H1 (cell line): Measurements from ENCODE around the gene GLG1. TPM values are rescaled to one million over a fixed set of nuclear protein-coding genes. Genes with fewer than 3 reads are reported as not detected.

Experiments used
- CTCF ChIA-PET: fragments of 300-600 bp; sonication (Branson Sonifier 250); formaldehyde crosslinking; loops from one replicate; lab custom pipeline; 2021; ENCODE audit not compliant: partially characterized antibody; lab: Charles Lee
- POLR2A ChIA-PET: fragments of 300-600 bp; sonication (Branson Sonifier 250); formaldehyde crosslinking; loops from one replicate; lab custom pipeline; 2021; ENCODE audit warnings: inconsistent platforms; ENCODE audit not compliant: partially characterized antibody; lab: Charles Lee
- DNase-seq, 2 experiments: peaks; one replicate each; pipeline versions ENCODE4 v3.0.0 to v3.0.0-alpha.2; 2010 to 2022; ENCODE audit warnings: low spot score in 2 of 2, low read depth in 1 of 2, mixed read lengths in 1 of 2
- FAIRE-seq: peaks from 2 replicates; lab custom pipeline; 2011; peaks lifted over from hg19 to GRCh38; lab: Jason Lieb, UNC
- H2AFZ ChIP-seq: 2 replicates; pipeline ENCODE4 v1.8.1; 2012; ENCODE audit warnings: low read length, inconsistent platforms
- H2AK5ac ChIP-seq: 2 replicates; pipeline ENCODE4 v1.6.1; 2013; ENCODE audit warnings: low read depth, low read length
- H2BK120ac ChIP-seq: replicated peaks from 2 replicates; pipeline ENCODE3; 2013; ENCODE audit warnings: low read depth, low read length, inconsistent platforms
- H2BK12ac ChIP-seq: 2 replicates; pipeline ENCODE4 v1.6.1; 2013; ENCODE audit warnings: low read depth, low read length
- H2BK15ac ChIP-seq: 2 replicates; pipeline ENCODE4 v1.6.1; 2013; ENCODE audit warnings: low read length
- H2BK20ac ChIP-seq: 2 replicates; pipeline ENCODE4 v1.6.1; 2013; ENCODE audit warnings: low read length
- H2BK5ac ChIP-seq: 2 replicates; pipeline ENCODE4 v1.6.1; 2013; ENCODE audit warnings: low read depth, low read length
- H3K14ac ChIP-seq: 2 replicates; pipeline ENCODE4 v1.6.1; 2013; ENCODE audit warnings: inconsistent platforms; ENCODE audit not compliant: insufficient read length
- H3K18ac ChIP-seq: 2 replicates; pipeline ENCODE4 v1.6.1; 2013; ENCODE audit warnings: low read length; ENCODE audit errors: extremely low read depth
- H3K23ac ChIP-seq: 2 replicates; pipeline ENCODE4 v1.6.1; 2013; ENCODE audit warnings: inconsistent platforms; ENCODE audit not compliant: insufficient read length
- H3K23me2 ChIP-seq: 2 replicates; pipeline ENCODE4 v1.6.1; 2013; ENCODE audit warnings: low read depth, low read length
- H3K27ac ChIP-seq: 2 replicates; pipeline ENCODE4 v1.6.1; 2011; ENCODE audit warnings: low read depth, low read length, inconsistent platforms
- H3K27me3 ChIP-seq, 4 experiments: replicated peaks in 1 of 4; 1 replicate in 1 of 4; 2 replicates in 3 of 4; pipeline versions ENCODE4 v1.6.1 to v1.8.1; 2011 to 2013; ENCODE audit warnings: low read length in 3 of 4, mild to moderate bottlenecking in 3 of 4, inconsistent platforms in 2 of 4, mixed read lengths in 2 of 4, moderate library complexity in 1 of 4; ENCODE audit not compliant: control insufficient read depth in 3 of 4, insufficient read depth in 3 of 4; ENCODE audit errors: extremely low read depth in 1 of 4
- H3K36me3 ChIP-seq, 4 experiments: 2 replicates each; pipeline versions ENCODE4 v1.6.1 to v1.8.1; 2011 to 2013; ENCODE audit warnings: mild to moderate bottlenecking in 4 of 4, low read length in 3 of 4, moderate library complexity in 2 of 4, control low read depth in 1 of 4, inconsistent platforms in 1 of 4; ENCODE audit not compliant: insufficient read depth in 4 of 4, control insufficient read depth in 2 of 4
- H3K4ac ChIP-seq: replicated peaks from 2 replicates; pipeline ENCODE3; 2013; ENCODE audit warnings: low read length, low read depth, mixed read lengths, inconsistent platforms; ENCODE audit not compliant: insufficient read length
- H3K4me1 ChIP-seq, 4 experiments: replicated peaks in 1 of 4; 1 replicate in 1 of 4; 2 replicates in 3 of 4; pipeline versions ENCODE4 v1.6.1 to v1.8.1; 2011 to 2013; ENCODE audit warnings: low read length in 3 of 4, inconsistent platforms in 2 of 4, mixed read lengths in 1 of 4; ENCODE audit not compliant: insufficient read depth in 4 of 4, control insufficient read depth in 3 of 4
- H3K4me2 ChIP-seq, 2 experiments: 2 replicates each; pipeline versions ENCODE4 v1.6.1 to v1.8.1; 2011 to 2013; ENCODE audit warnings: low read depth in 2 of 2, low read length in 2 of 2, control low read depth in 1 of 2, inconsistent platforms in 1 of 2, mild to moderate bottlenecking in 1 of 2; ENCODE audit not compliant: insufficient read depth in 1 of 2
- H3K4me3 ChIP-seq, 4 experiments: fragments of 200-600, 300-600 bp in 1 of 4; sonication (generic), shearing (Covaris generic), sonication (Bioruptor Twin) in 1 of 4; 2 replicates each; pipeline versions ENCODE4 v1.5.1 to v1.8.1; 2011 to 2016; ENCODE audit warnings: low read length in 4 of 4, low read depth in 3 of 4, control low read depth in 2 of 4, inconsistent platforms in 2 of 4, mild to moderate bottlenecking in 2 of 4, mixed read lengths in 1 of 4, moderate library complexity in 1 of 4; ENCODE audit not compliant: insufficient read depth in 2 of 4; ENCODE audit errors: extremely low read depth in 1 of 4
- H3K56ac ChIP-seq: replicated peaks from 2 replicates; pipeline ENCODE3; 2013; ENCODE audit warnings: low read depth, mild to moderate bottlenecking, mixed read lengths, low read length, inconsistent platforms; ENCODE audit not compliant: insufficient read length
- H3K79me1 ChIP-seq: 2 replicates; pipeline ENCODE4 v1.6.1; 2013; ENCODE audit warnings: low read depth, low read length, control low read depth
- H3K79me2 ChIP-seq, 2 experiments: 2 replicates each; pipeline versions ENCODE4 v1.6.1 to v1.8.1; 2012 to 2013; ENCODE audit warnings: low read length in 2 of 2, mild to moderate bottlenecking in 2 of 2, inconsistent platforms in 1 of 2; ENCODE audit not compliant: insufficient read depth in 2 of 2, control insufficient read depth in 1 of 2
- H3K9ac ChIP-seq, 4 experiments: replicated peaks in 1 of 4; 1 replicate in 1 of 4; 2 replicates in 3 of 4; pipeline versions ENCODE4 v1.6.1 to v1.8.1; 2011 to 2013; ENCODE audit warnings: low read depth in 3 of 4, low read length in 3 of 4, control low read depth in 2 of 4, mild to moderate bottlenecking in 2 of 4, moderate library complexity in 2 of 4, inconsistent platforms in 1 of 4; ENCODE audit errors: extremely low read depth in 1 of 4
- H3K9me3 ChIP-seq, 2 experiments: 2 replicates each; pipeline versions ENCODE4 v1.6.1 to v1.8.1; 2012 to 2013; ENCODE audit warnings: mild to moderate bottlenecking in 2 of 2, moderate library complexity in 2 of 2, control low read depth in 1 of 2, inconsistent platforms in 1 of 2, low read depth in 1 of 2, low read length in 1 of 2, mixed read lengths in 1 of 2; ENCODE audit not compliant: insufficient read depth in 2 of 2
- H4K20me1 ChIP-seq, 2 experiments: replicated peaks in 1 of 2; 2 replicates each; pipeline versions ENCODE3 to v1.8.1; 2011 to 2013; ENCODE audit warnings: inconsistent platforms in 2 of 2, low read length in 2 of 2, mild to moderate bottlenecking in 1 of 2; ENCODE audit not compliant: insufficient read depth in 2 of 2, control insufficient read depth in 1 of 2
- H4K5ac ChIP-seq: 2 replicates; pipeline ENCODE4 v1.6.1; 2013; ENCODE audit warnings: low read length, low read depth, mixed read lengths, inconsistent platforms; ENCODE audit not compliant: insufficient read length
- H4K8ac ChIP-seq: 2 replicates; pipeline ENCODE4 v1.8.0; 2013; ENCODE audit warnings: mild to moderate bottlenecking, moderate library complexity, low read length, inconsistent platforms; ENCODE audit not compliant: insufficient read depth; ENCODE audit errors: extremely low read depth
- H4K91ac ChIP-seq: replicated peaks from 2 replicates; pipeline ENCODE3; 2013; ENCODE audit warnings: low read length, mixed read lengths, inconsistent platforms; ENCODE audit not compliant: insufficient read length
- BACH1 ChIP-seq: IDR thresholded peaks from 2 replicates; pipeline ENCODE4 v1.6.1; 2012; ENCODE audit warnings: low read length, improper control_type of control experiment
- BRCA1 ChIP-seq: IDR thresholded peaks from 2 replicates; pipeline ENCODE4 v1.6.1; 2012; ENCODE audit warnings: low read depth, low read length, improper control_type of control experiment
- CBX5 ChIP-seq: fragments of 300-800, 300-1000 bp; sonication (generic); IDR thresholded peaks from 2 replicates; pipeline ENCODE4 v1.7.1; 2016; ENCODE audit warnings: antibody characterized with exemption, low read length, low read depth
- CHD1 ChIP-seq: IDR thresholded peaks from 2 replicates; pipeline ENCODE4 v1.6.1; 2012; ENCODE audit warnings: low read depth, low read length, improper control_type of control experiment
- CREB1 ChIP-seq: IDR thresholded peaks from 2 replicates; pipeline ENCODE4 v1.6.1; 2012; ENCODE audit warnings: inconsistent platforms
- JUN ChIP-seq: IDR thresholded peaks from 2 replicates; pipeline ENCODE4 v1.6.1; 2011; ENCODE audit warnings: low read depth, mild to moderate bottlenecking, improper control_type of control experiment, low read length
- KDM4A ChIP-seq: IDR thresholded peaks from one replicate; pipeline ENCODE4 v1.7.1; 2012; ENCODE audit warnings: low read depth, mild to moderate bottlenecking, moderate library complexity, low read length, inconsistent platforms; ENCODE audit not compliant: severe bottlenecking
- MAFK ChIP-seq: IDR thresholded peaks from 2 replicates; pipeline ENCODE4 v1.6.1; 2012; ENCODE audit warnings: low read depth, mild to moderate bottlenecking, improper control_type of control experiment, low read length
- NRF1 ChIP-seq: IDR thresholded peaks from 2 replicates; pipeline ENCODE4 v1.6.1; 2011; ENCODE audit warnings: mild to moderate bottlenecking, low read depth, low read length, improper control_type of control experiment
- POLR2A ChIP-seq, 2 experiments: IDR thresholded peaks; 1 replicate in 1 of 2; 2 replicates in 1 of 2; pipeline ENCODE4 v1.6.1; 2011; ENCODE audit warnings: low read depth in 2 of 2, low read length in 2 of 2, mild to moderate bottlenecking in 2 of 2; ENCODE audit errors: control extremely low read depth in 1 of 2
- POLR2AphosphoS5 ChIP-seq: IDR thresholded peaks from 2 replicates; pipeline ENCODE4 v1.6.1; 2011; ENCODE audit warnings: low read depth, low read length
- SIRT6 ChIP-seq: IDR thresholded peaks from one replicate; pipeline ENCODE4 v1.7.1; 2012; ENCODE audit warnings: low read length, inconsistent platforms
- SP1 ChIP-seq: IDR thresholded peaks from 2 replicates; pipeline ENCODE4 v1.6.1; 2011; ENCODE audit warnings: low read depth, low read length
- SUZ12 ChIP-seq: fragments of 200-600 bp; sonication (generic); IDR thresholded peaks from 2 replicates; pipeline ENCODE4 v1.6.1; 2012; ENCODE audit warnings: mild to moderate bottlenecking, inconsistent platforms, low read length, moderate library complexity, mixed read lengths
- TAF7 ChIP-seq: optimal IDR thresholded peaks from 2 replicates; pipeline ENCODE3; 2011; ENCODE audit warnings: low read depth, mild to moderate bottlenecking, inconsistent platforms, low read length, moderate library complexity, borderline replicate concordance
- WGBS, 2 experiments: shearing (Covaris generic) in 1 of 2; methylation state at CpG; one replicate each; pipeline versions ENCODE4 v1.1.6 to v1.1.7; 2013 to 2015; ENCODE audit warnings: low lambda C conversion rate in 2 of 2, mixed read lengths in 2 of 2, inconsistent platforms in 1 of 2, low coverage in 1 of 2, missing lambda C conversion rate in 1 of 2; ENCODE audit not compliant: insufficient replicate concordance in 2 of 2, insufficient coverage in 1 of 2, insufficient read length in 1 of 2; ENCODE audit errors: extremely low coverage in 1 of 2, missing lambda C conversion rate in 1 of 2; 5-methylcytosine and 5-hydroxymethylcytosine counted together
- polyA plus RNA-seq, 7 experiments: library from polyadenylated mRNA; depleted of rRNA in 3 of 7; stranded (reverse) in 5 of 7; unstranded in 2 of 7; fragments of >200 nt in 5 of 7; fragments of 200-250 nt in 2 of 7; gene quantifications; 1 replicate in 5 of 7; 2 replicates in 1 of 7; 4 replicates in 1 of 7; pipeline versions ENCODE4 v1.2.1 to v1.2.3, GENCODE V29; 2011 to 2013; ENCODE audit warnings: missing spikeins in 2 of 7, mixed read lengths in 2 of 7
- total RNA-seq: library from RNA; stranded (reverse); fragmentation: NEBNext Ultra II Directional; extraction: Animal tissue kit (Norgen Biotek cat#: 25700); gene quantifications from 2 replicates; pipeline ENCODE4 v1.2.1, GENCODE V29; 2021
- TF ChIP-seq, protein P1 (sequence below): IDR thresholded peaks from 2 replicates; pipeline ENCODE4 v1.6.1; 2012; ENCODE audit warnings: inconsistent platforms

The GLG1 gene
- total and polyA plus RNA-seq, 2 of the 8 experiments (the other 6 are each of a cell fraction or from before 2014, with no cell fraction given): 53.4 to 139 TPM

DNA sequence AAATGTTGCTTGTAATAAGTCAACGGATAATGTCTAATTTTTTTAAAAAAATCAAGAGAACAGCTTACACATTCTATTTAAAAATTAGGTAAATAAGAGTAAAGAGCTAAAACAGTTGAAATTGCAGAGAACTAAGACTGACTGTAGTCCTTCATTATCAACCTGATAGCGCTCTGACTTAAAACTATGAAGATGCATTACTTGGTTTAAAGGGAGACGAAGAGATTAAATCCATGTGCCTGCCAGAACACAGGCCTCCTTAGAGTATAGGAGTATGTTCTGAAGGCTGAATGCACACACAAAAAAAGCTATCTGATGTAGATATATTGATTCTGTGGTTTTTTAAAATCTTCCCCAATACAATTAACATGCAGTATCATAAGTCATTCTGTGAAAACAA, 28.5 kb downstream of the GLG1 start:
- Histone ChIP-seq H3K36me3 (no peaks in the 10 kb centered on the region), H3K56ac (no peak overlapping the region), H4K8ac (no peak overlapping the region), H3K9me3 (no peaks in the 10 kb centered on the region), H2BK15ac (no peak overlapping the region), H2AFZ (no peak overlapping the region), H2BK20ac (no peak overlapping the region), H3K18ac (no peak overlapping the region), H3K4ac (no peak overlapping the region), H2BK12ac (no peak overlapping the region), H3K79me2 (peaks cover 3 to 93% of the 10 kb centered on the region in 2 experiments; a peak in 3 of 4 replicates), H4K5ac (no peak overlapping the region), H4K20me1 (peaks cover 2 to 9% of the 10 kb centered on the region in 2 experiments), H2BK5ac (no peak overlapping the region), H3K27me3 (no peaks in the 10 kb centered on the region), H3K4me2 (no peak overlapping the region), H2BK120ac (no peak overlapping the region), H3K9ac (no peak overlapping the region), H3K23ac (no peak overlapping the region), H3K14ac (no peak overlapping the region), H2AK5ac (no peak overlapping the region), H4K91ac (no peak overlapping the region), H3K79me1 (peaks cover 2% of the 10 kb centered on the region), H3K4me1 (peaks cover 0 to 2% (median 0%) of the 10 kb centered on the region in 4 experiments; a peak in 1 of 7 replicates), H3K4me3 (no peak overlapping the region), H3K23me2 (no peaks in the 10 kb centered on the region), H3K27ac (no peak overlapping the region)
- FAIRE-seq (no peak), DNase-seq (no peak)
- ChIA-PET POLR2A (interaction anchor here (0.6 to 1.3 kb wide), 3 partner anchors 10 to 60 kb away, joined by 3 to 4 read pairs (median 3); partner anchors contain the start of gene GLG1), CTCF (no interaction called here)
- WGBS, 2 experiments: 95% methylated on average over 3 of the region's 3 CpGs; no CpG with 5 or more reads in 1 of the 2 experiments
- TF ChIP-seq SIRT6 (no peak), SP1 (no peak), BACH1 (no peak), POLR2A (IDR thresholded peaks at IDR 0.05; ENCODE audit: control extremely low read depth in 1 of 2, low read depth in 2 of 2, low read length in 2 of 2) (no peak), CHD1 (no peak), POLR2AphosphoS5 (no peak), SUZ12 (no peak), JUN (no peak), MAFK (no peak), KDM4A (no peak), NRF1 (no peak), BRCA1 (no peak), TAF7 (no peak), CREB1 (no peak), CBX5 (no peak)
- TF ChIP-seq, protein P1, sequence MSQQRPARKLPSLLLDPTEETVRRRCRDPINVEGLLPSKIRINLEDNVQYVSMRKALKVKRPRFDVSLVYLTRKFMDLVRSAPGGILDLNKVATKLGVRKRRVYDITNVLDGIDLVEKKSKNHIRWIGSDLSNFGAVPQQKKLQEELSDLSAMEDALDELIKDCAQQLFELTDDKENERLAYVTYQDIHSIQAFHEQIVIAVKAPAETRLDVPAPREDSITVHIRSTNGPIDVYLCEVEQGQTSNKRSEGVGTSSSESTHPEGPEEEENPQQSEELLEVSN: no peak
